Activated CD8-positive, alpha-beta T cell treated with anti-CD3 and anti-CD28 coated beads for 36 hours (primary cell): ENCODE measurements around the gene PROX2. TPM values are rescaled to one million over a fixed set of nuclear protein-coding genes. Genes with fewer than 3 reads are reported as not detected.

ENCODE experiments used
- ATAC-seq: fragments of 200-7000 bp; cut with Tn5 transposase; one replicate; pipeline ENCODE4 v1.10.0; 2021; ENCODE audit warnings: mild to moderate bottlenecking, moderate library complexity
- CTCF ChIA-PET: fragments of 350-600 bp; sonication (Branson Sonifier 250); formaldehyde crosslinking; loops from one replicate; lab custom pipeline; 2021; ENCODE audit warnings: antibody characterized with exemption; lab: Charles Lee
- POLR2A ChIA-PET: fragments of 350-600 bp; sonication (Branson Sonifier 250); formaldehyde crosslinking; loops from one replicate; lab custom pipeline; 2021; ENCODE audit warnings: antibody characterized with exemption; lab: Charles Lee
- DNase-seq: peaks from one replicate; pipeline ENCODE4 v3.0.0-alpha.2; 2020
- H3K27ac Mint-ChIP-seq: one replicate; pipeline ENCODE4 v1.8.0; 2021; ENCODE audit warnings: mild to moderate bottlenecking, mixed read lengths
- H3K27me3 Mint-ChIP-seq: one replicate; pipeline ENCODE4 v1.8.0; 2021; ENCODE audit warnings: mixed read lengths
- H3K36me3 Mint-ChIP-seq: one replicate; pipeline ENCODE4 v1.8.0; 2021; ENCODE audit warnings: low read depth, mixed read lengths
- H3K4me1 Mint-ChIP-seq: one replicate; pipeline ENCODE4 v1.8.0; 2021; ENCODE audit warnings: low read depth, mixed read lengths
- H3K4me3 Mint-ChIP-seq: one replicate; pipeline ENCODE4 v1.8.0; 2021; ENCODE audit warnings: mild to moderate bottlenecking, moderate library complexity, mixed read lengths
- H3K9me3 Mint-ChIP-seq: one replicate; pipeline ENCODE4 v1.8.0; 2021; ENCODE audit warnings: mixed read lengths
- CTCF ChIP-seq: fragments of 200-600 bp; IDR thresholded peaks from one replicate; pipeline ENCODE4 v1.8.0; 2022; ENCODE audit warnings: antibody characterized with exemption, mild to moderate bottlenecking
- intact Hi-C: fragments of 100-400 bp; cut with micrococcal nuclease; formaldehyde crosslinking; loops from one replicate; pipeline ENCODE4 v1.10.0; 2022
- total RNA-seq, 2 experiments: library from RNA; stranded (reverse); gene quantifications; one replicate each; pipeline ENCODE4 v1.2.3, GENCODE V29; 2021

PROX2 gene
- total RNA-seq, 2 experiments from 2014 or later = 0.38 to 0.65 TPM

- ChIA-PET CTCF (interaction anchor here (1.6 to 16.8 kb wide), 3 partner anchors 8 to 31 kb away, joined by 8 to 334 read pairs (median 56); no protein-coding TSS in a partner anchor), POLR2A (interaction anchor here (0.6 to 1.8 kb wide), 4 partner anchors 8 to 14 kb away, joined by 3 to 7 read pairs (median 4); no protein-coding TSS in a partner anchor)
- intact Hi-C loops = no loop called here
- no peaks in the 10 kb centered on the region for H3K9me3 Mint-ChIP-seq
- no peak for ATAC-seq
- no peak for TF ChIP-seq CTCF
- peaks cover 26% of the 10 kb centered on the region for H3K4me1 Mint-ChIP-seq
- peak overlapping the region; percentile 59 for H3K27ac Mint-ChIP-seq
- no peaks in the 10 kb centered on the region for H3K27me3 Mint-ChIP-seq
- peak overlapping the region; percentile 46 for H3K4me3 Mint-ChIP-seq
- no peak for DNase-seq
- no peaks in the 10 kb centered on the region for H3K36me3 Mint-ChIP-seq
Observed at GRCh38 chr14:74875204-74875603, 741 bp downstream of the PROX2 start.

- intact Hi-C loops = no loop called here
- Mint-ChIP-seq H3K4me1 (peaks cover 28% of the 10 kb centered on the region), H3K36me3 (no peaks in the 10 kb centered on the region), H3K27me3 (no peaks in the 10 kb centered on the region), H3K4me3 (no peak overlapping the region), H3K9me3 (no peaks in the 10 kb centered on the region), H3K27ac (no peak overlapping the region)
- ATAC-seq (no peak), DNase-seq (no peak)
- CTCF ChIA-PET = interaction anchor here (0.7 to 16.8 kb wide), 6 partner anchors 9 to 74 kb away, joined by 3 to 334 read pairs (median 4); no protein-coding TSS in a partner anchor
- POLR2A ChIA-PET = interaction anchor here (1.1 to 3.7 kb wide), 3 partner anchors 9 to 11 kb away, joined by 3 to 24 read pairs (median 17); partner anchors contain the start of gene DLST
- no peak for TF ChIP-seq CTCF
Observed at GRCh38 chr14:74871819-74872218, 4.1 kb downstream of the PROX2 start.

GRCh38 chr14:74868739-74869138 is 7.2 kb downstream of the PROX2 start:
- Mint-ChIP-seq H3K27me3 (no peaks in the 10 kb centered on the region), H3K27ac (no peak overlapping the region), H3K36me3 (no peaks in the 10 kb centered on the region), H3K4me1 (peaks cover 21% of the 10 kb centered on the region), H3K9me3 (no peaks in the 10 kb centered on the region), H3K4me3 (no peak overlapping the region)
- intact Hi-C loops = loop anchor here (10.0 kb wide), 1 partner anchor 216 kb away; no protein-coding TSS in a partner anchor
- no peak for DNase-seq
- ATAC-seq = no peak
- ChIA-PET CTCF (interaction anchor here (0.6 to 17.3 kb wide), 7 partner anchors 7 to 37 kb away, joined by 4 to 528 read pairs (median 8); partner anchors contain the start of gene PROX2), POLR2A (interaction anchor here (0.8 to 3.6 kb wide), 4 partner anchors 9 to 37 kb away, joined by 5 to 23 read pairs (median 6); partner anchors contain the start of gene DLST)
- no peak for TF ChIP-seq CTCF

GRCh38 chr14:74867673-74868072 is 8.3 kb downstream of the PROX2 start:
- intact Hi-C loops = loop anchor here (10.0 kb wide), 1 partner anchor 217 kb away; no protein-coding TSS in a partner anchor
- ATAC-seq (peak; percentile 97), DNase-seq (peak; percentile 87)
- H3K27ac Mint-ChIP-seq = peak overlapping the region; percentile 78
- peak overlapping the region; percentile 28 for H3K4me3 Mint-ChIP-seq
- H3K27me3 Mint-ChIP-seq = no peaks in the 10 kb centered on the region
- POLR2A ChIA-PET = interaction anchor here (1.0 to 3.6 kb wide), 4 partner anchors 8 to 38 kb away, joined by 5 to 23 read pairs (median 7); partner anchors contain the start of genes DLST and PROX2
- H3K4me1 Mint-ChIP-seq = peaks cover 21% of the 10 kb centered on the region
- CTCF ChIA-PET = interaction anchor here (1.0 to 17.3 kb wide), 10 partner anchors 8 to 259 kb away, joined by 3 to 528 read pairs (median 7); partner anchors contain the start of gene PROX2
- H3K36me3 Mint-ChIP-seq = no peaks in the 10 kb centered on the region
- TF ChIP-seq CTCF = no peak
- no peaks in the 10 kb centered on the region for H3K9me3 Mint-ChIP-seq
